Measurements from ENCODE around the gene UNC119B. TPM values are rescaled to one million over a fixed set of nuclear protein-coding genes. Genes with fewer than 3 reads are reported as not detected.

The UNC119B gene
- 10 to 100 TPM; 18.8 to 28.7 (median 22.8) TPM for total RNA-seq

DNA sequence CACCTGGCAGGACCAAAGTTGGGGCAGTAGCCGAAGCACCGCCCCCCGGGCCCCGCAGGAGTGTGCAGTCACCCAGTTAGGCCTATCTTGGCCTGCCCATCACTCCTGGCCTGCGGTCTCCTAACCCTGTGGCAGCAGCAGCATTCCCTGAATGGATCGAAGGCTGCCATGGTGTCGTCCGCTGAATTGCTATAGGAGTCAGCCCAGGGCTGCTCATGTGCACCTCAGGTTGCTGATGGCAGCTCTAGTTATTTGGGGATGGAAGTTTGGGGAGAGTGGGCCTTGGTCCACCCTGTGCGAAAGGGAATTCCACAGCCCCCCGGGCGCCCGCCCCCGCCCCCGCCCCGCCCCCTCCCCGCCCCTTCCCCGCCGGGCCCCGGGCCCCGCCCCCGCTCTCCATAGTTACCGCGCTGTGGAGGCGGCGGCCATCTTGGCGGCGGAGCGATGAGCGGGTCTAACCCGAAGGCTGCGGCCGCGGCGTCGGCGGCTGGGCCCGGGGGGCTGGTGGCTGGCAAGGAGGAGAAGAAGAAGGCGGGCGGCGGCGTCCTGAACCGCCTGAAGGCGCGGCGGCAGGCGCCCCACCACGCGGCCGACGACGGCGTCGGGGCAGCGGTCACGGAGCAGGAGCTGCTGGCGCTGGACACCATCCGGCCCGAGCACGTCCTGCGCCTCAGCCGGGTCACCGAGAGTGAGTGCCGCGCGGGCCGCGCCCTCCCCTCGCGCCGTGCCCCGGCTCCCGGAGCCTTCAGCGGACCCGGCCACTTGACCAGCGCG is at the start of gene UNC119B:
Gene UNC119B (plus strand): TSS at position 428 of the 774 bp plus-strand sequence. CDS start 17 bp downstream, at position 445.
- TF ChIP-seq POLR2A (IDR thresholded peaks at IDR 0.05) (peak in 2 of 4 donors; percentile 34 to 70), EP300 (IDR thresholded peaks at IDR 0.05) (no peak), POLR2AphosphoS5 (IDR thresholded peaks at IDR 0.05) (peak; percentile 28 to 65)
- TF ChIP-seq, protein P1, sequence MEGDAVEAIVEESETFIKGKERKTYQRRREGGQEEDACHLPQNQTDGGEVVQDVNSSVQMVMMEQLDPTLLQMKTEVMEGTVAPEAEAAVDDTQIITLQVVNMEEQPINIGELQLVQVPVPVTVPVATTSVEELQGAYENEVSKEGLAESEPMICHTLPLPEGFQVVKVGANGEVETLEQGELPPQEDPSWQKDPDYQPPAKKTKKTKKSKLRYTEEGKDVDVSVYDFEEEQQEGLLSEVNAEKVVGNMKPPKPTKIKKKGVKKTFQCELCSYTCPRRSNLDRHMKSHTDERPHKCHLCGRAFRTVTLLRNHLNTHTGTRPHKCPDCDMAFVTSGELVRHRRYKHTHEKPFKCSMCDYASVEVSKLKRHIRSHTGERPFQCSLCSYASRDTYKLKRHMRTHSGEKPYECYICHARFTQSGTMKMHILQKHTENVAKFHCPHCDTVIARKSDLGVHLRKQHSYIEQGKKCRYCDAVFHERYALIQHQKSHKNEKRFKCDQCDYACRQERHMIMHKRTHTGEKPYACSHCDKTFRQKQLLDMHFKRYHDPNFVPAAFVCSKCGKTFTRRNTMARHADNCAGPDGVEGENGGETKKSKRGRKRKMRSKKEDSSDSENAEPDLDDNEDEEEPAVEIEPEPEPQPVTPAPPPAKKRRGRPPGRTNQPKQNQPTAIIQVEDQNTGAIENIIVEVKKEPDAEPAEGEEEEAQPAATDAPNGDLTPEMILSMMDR (IDR thresholded peaks at IDR 0.05), result no peak
- DNase-seq (peak; percentile 69 to 95), ATAC-seq (ENCODE audit: low FRiP score in 2 of 2) (peak; percentile 84 to 96)
- H3K4me1 ChIP-seq, result peaks cover 16 to 29% (median 26%) of the 10 kb centered on the region in 4 donors
- peak within 1 kb of the TSS; percentile 74 to 99 (median 88) for H3K4me3 ChIP-seq
- H3K27me3 ChIP-seq, result no peaks in the 10 kb centered on the region
- peaks cover 0 to 19% (median 11%) of the 10 kb centered on the region in 4 donors for H3K36me3 ChIP-seq
- WGBS, 2 donors, result 2 to 6% methylated on average over 4 to 39 of the region's 76 CpGs
- H3K27ac ChIP-seq, result peak within 1 kb of the TSS; percentile 68 to 94 (median 85)
- no peaks in the 10 kb centered on the region for H3K9me3 ChIP-seq

DNA sequence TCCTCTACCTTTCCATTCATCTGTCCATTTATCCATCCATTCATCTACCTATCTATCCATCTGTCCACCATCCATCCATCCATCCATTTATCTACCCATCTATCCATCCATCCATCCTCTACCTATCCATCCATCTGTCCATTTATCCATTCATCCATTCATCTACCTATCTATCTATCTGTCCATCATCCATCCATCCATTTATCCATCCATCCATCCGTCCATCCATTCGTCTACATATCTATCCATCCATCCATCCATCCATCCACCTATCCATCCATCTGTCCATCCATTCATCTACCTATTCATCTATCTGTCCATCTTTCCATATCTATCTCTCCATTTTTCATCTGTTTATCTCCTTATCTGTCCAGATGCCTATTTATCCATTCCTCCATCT is 48.8 kb upstream of the UNC119B start:
- ATAC-seq (ENCODE audit: low FRiP score in 2 of 2), result no peak
- DNase-seq, result no peak
- 42 to 73% methylated on average over 2 of the region's 2 CpGs for WGBS, 2 donors
- H3K9me3 ChIP-seq, result no peaks in the 10 kb centered on the region
- H3K36me3 ChIP-seq, result no peaks in the 10 kb centered on the region
- no peak overlapping the region for H3K4me3 ChIP-seq
- H3K27me3 ChIP-seq, result no peaks in the 10 kb centered on the region
- no peak overlapping the region for H3K27ac ChIP-seq
- TF ChIP-seq EP300 (IDR thresholded peaks at IDR 0.05) (no peak), POLR2A (IDR thresholded peaks at IDR 0.05) (no peak), POLR2AphosphoS5 (IDR thresholded peaks at IDR 0.05) (no peak)
- TF ChIP-seq, protein P1 (IDR thresholded peaks at IDR 0.05), result no peak
- no peaks in the 10 kb centered on the region for H3K4me1 ChIP-seq

DNA sequence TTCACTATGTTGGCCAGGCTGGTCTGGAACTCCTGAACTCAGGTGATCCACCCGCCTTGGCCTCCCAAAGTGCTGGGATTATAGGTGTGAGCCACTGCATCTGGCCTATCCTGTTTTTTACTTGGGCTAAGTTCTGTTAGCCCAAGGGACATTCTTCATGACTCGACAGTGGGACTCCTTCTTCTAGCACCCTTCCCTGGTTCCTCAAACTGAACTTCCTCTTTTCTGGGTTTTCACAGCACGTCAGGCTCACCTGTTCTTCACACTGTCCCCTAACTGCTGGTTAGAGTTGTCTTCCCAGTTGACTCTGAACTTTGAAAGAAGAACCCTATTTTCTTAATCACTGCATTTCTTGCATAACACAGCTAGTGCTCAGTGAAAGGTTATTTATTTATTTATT is 47.4 kb upstream of the UNC119B start:
- 66 to 79% methylated on average over 3 of the region's 3 CpGs for WGBS, 2 donors
- no peak for ATAC-seq (ENCODE audit: low FRiP score in 2 of 2)

DNA sequence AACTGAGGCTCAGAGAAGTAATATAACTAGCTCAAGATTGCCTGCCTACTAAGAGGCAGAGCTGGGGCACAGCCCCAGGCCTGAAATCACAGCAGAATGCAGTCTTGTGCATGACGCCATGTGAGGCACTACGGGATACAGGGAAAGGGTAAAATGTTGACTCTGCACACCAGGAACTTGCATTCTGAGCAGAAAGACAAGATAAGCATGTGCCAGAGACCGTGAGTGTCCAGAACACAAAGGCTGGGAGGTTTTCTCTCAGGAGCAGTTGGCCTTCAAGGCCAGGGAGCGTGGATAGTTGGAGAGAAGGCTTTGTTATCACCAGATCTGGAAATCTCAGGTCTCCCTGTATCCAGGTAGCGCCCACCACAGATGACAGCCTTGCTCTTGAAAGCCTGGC is 46.5 kb upstream of the UNC119B start:
- no peak overlapping the region for H3K27ac ChIP-seq
- 77 to 92% methylated on average over 5 of the region's 5 CpGs for WGBS, 2 donors
- no peaks in the 10 kb centered on the region for H3K36me3 ChIP-seq
- no peak overlapping the region for H3K4me3 ChIP-seq
- TF ChIP-seq POLR2AphosphoS5 (IDR thresholded peaks at IDR 0.05) (no peak), POLR2A (IDR thresholded peaks at IDR 0.05) (no peak), EP300 (IDR thresholded peaks at IDR 0.05) (no peak)
- TF ChIP-seq, protein P1 (IDR thresholded peaks at IDR 0.05), result no peak
- no peak for DNase-seq
- H3K4me1 ChIP-seq, result no peaks in the 10 kb centered on the region
- ATAC-seq (ENCODE audit: low FRiP score in 2 of 2), result no peak
- H3K9me3 ChIP-seq, result no peaks in the 10 kb centered on the region
- no peaks in the 10 kb centered on the region for H3K27me3 ChIP-seq

More for the DNA sequence above, 47.4 kb upstream of the UNC119B start:
- Histone ChIP-seq H3K4me3 (no peak overlapping the region), H3K27me3 (no peaks in the 10 kb centered on the region), H3K9me3 (no peaks in the 10 kb centered on the region), H3K27ac (no peak overlapping the region), H3K4me1 (no peaks in the 10 kb centered on the region), H3K36me3 (no peaks in the 10 kb centered on the region)
- DNase-seq, result no peak
- no peak for TF ChIP-seq POLR2A (IDR thresholded peaks at IDR 0.05)
- TF ChIP-seq, protein P1 (IDR thresholded peaks at IDR 0.05), result no peak
- no peak for TF ChIP-seq EP300 (IDR thresholded peaks at IDR 0.05)
- TF ChIP-seq POLR2AphosphoS5 (IDR thresholded peaks at IDR 0.05), result no peak

All from upper lobe of left lung (tissue), 6 donors.